ENCODE results near the gene TMEM74B. TPM values are rescaled to one million over a fixed set of nuclear protein-coding genes. Genes with fewer than 3 reads are reported as not detected.

TMEM74B gene
- total RNA-seq, 3 donors from 2014 or later: 0.38 to 2.6 (median 2.1) TPM

DNA sequence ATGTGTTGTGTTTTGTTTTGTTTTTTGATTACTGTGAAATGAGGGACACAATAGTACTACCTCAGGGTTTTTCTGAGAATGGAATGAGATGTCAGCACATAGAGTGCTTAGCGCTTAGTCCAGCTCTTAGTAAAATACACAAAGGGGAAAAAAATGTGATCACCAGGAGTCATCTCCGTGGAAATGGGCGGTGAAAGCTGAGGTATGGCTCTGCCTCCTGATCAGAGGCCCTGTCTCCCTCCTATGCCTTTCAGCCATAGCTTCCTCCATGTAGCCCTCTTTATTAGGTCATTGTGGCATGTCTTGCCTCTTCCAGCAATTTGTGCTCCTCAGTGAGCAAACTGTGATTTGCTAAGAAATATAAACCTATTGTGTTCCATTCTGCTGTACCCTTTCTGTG is 53.4 kb downstream of the TMEM74B start:
- Histone ChIP-seq H3K36me3 (ENCODE audit: low read depth) (peaks cover 3% of the 10 kb centered on the region), H3K4me1 (ENCODE audit: low read depth) (no peaks in the 10 kb centered on the region), H3K9me3 (no peaks in the 10 kb centered on the region), H3K4me3 (no peak overlapping the region)
- intact Hi-C loops (cut with DNase I, micrococcal nuclease): no loop called here
- TF ChIP-seq, protein P1, sequence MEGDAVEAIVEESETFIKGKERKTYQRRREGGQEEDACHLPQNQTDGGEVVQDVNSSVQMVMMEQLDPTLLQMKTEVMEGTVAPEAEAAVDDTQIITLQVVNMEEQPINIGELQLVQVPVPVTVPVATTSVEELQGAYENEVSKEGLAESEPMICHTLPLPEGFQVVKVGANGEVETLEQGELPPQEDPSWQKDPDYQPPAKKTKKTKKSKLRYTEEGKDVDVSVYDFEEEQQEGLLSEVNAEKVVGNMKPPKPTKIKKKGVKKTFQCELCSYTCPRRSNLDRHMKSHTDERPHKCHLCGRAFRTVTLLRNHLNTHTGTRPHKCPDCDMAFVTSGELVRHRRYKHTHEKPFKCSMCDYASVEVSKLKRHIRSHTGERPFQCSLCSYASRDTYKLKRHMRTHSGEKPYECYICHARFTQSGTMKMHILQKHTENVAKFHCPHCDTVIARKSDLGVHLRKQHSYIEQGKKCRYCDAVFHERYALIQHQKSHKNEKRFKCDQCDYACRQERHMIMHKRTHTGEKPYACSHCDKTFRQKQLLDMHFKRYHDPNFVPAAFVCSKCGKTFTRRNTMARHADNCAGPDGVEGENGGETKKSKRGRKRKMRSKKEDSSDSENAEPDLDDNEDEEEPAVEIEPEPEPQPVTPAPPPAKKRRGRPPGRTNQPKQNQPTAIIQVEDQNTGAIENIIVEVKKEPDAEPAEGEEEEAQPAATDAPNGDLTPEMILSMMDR (IDR thresholded peaks at IDR 0.05): no peak
- no peak for DNase-seq
- ATAC-seq: no peak

DNA sequence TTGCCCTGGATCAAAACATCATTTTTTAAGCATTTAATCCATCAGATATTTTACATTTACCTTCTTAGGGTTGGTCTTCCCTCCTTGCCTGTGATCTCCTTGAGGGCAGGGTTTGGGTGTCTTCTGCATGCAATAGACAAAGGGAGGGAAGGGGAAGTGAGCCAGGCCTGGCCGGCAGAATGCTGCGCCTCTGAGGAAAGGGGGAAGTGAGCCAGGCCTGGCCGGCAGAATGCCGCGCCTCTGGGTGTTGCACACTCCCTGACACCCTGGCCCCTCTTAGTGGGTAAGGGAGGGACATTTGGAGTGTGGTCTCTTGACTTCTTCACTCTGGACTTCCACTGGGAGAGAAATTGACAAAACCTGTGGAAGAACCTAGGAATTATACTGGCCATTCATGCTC is 53.9 kb downstream of the TMEM74B start:
- Histone ChIP-seq H3K36me3 (ENCODE audit: low read depth) (peaks cover 3% of the 10 kb centered on the region), H3K4me1 (ENCODE audit: low read depth) (no peaks in the 10 kb centered on the region), H3K4me3 (no peak overlapping the region), H3K9me3 (no peaks in the 10 kb centered on the region)
- ATAC-seq: peak; percentile 64
- TF ChIP-seq, protein P1 (IDR thresholded peaks at IDR 0.05): no peak
- peak in 1 of 3 donors; percentile 56 for DNase-seq
- intact Hi-C loops (cut with DNase I, micrococcal nuclease): no loop called here

Other genes with a start within 250 kb of the TMEM74B start
- under 1 TPM in 2 of 3 donors, not detected in 1; 0.10 to 0.22 TPM for gene RSPO4, start 182.7 kb downstream of the TMEM74B start, total RNA-seq
- gene PSMF1, start 66.4 kb downstream of the TMEM74B start, total RNA-seq: 100 to 1,000 TPM; 113 to 118 (median 117) TPM
- under 1 TPM in 2 of 3 donors, not detected in 1; 0.23 to 0.48 TPM for gene C20orf202, start 18.5 kb upstream of the TMEM74B start, total RNA-seq
- not detected for gene RAD21L1, start 41.1 kb upstream of the TMEM74B start, total RNA-seq
- gene SNPH, start 81.3 kb upstream of the TMEM74B start, total RNA-seq: 10 to 100 TPM in 1 of 3 donors, 1 to 10 TPM in 2; 1.1 to 11.7 (median 2.2) TPM
- 100 to 1,000 TPM; 165 to 447 (median 320) TPM for gene SDCBP2, start 144.2 kb upstream of the TMEM74B start, total RNA-seq
- 100 to 1,000 TPM; 168 to 326 (median 300) TPM for gene FKBP1A, start 208.1 kb upstream of the TMEM74B start, total RNA-seq